Central memory CD8-positive, alpha-beta T cell (primary cell): ENCODE results near the gene RARG.

ENCODE experiments used
- ATAC-seq: fragments of 150-1000 bp; cut with Tn5 transposase; replicated peaks from 2 replicates; pipeline ENCODE4 v1.10.0; 2022; ENCODE audit warnings: mild to moderate bottlenecking, moderate FRiP score, moderate number of reproducible peaks; ENCODE audit not compliant: poor library complexity, severe bottlenecking; ENCODE audit errors: extremely low read depth
- DNase-seq, 2 donors: peaks; one replicate each; pipeline ENCODE4 v3.0.0; 2021; ENCODE audit warnings: low spot score in 2 of 2
- H3K27ac Mint-ChIP-seq: one replicate; pipeline ENCODE4 v1.8.0; 2022; ENCODE audit warnings: low read depth, mild to moderate bottlenecking, moderate library complexity, mixed read lengths
- H3K27me3 Mint-ChIP-seq: one replicate; pipeline ENCODE4 v1.8.0; 2022; ENCODE audit warnings: mixed read lengths
- H3K36me3 Mint-ChIP-seq: one replicate; pipeline ENCODE4 v1.8.0; 2022; ENCODE audit warnings: mild to moderate bottlenecking, moderate library complexity, mixed read lengths; ENCODE audit not compliant: insufficient read depth
- H3K4me1 Mint-ChIP-seq: one replicate; pipeline ENCODE4 v1.8.0; 2022; ENCODE audit warnings: mixed read lengths
- H3K4me3 Mint-ChIP-seq: one replicate; pipeline ENCODE4 v1.8.0; 2022; ENCODE audit warnings: mild to moderate bottlenecking, moderate library complexity, mixed read lengths
- H3K9me3 Mint-ChIP-seq: one replicate; pipeline ENCODE4 v1.8.0; 2022; ENCODE audit warnings: mixed read lengths

The RARG gene

GRCh38 chr12:53194973-53195372, 37.0 kb downstream of the RARG start:
- H3K27ac Mint-ChIP-seq, result peak overlapping the region; percentile 38
- peaks cover 61% of the 10 kb centered on the region for H3K36me3 Mint-ChIP-seq

GRCh38 chr12:53193985-53194716, 37.9 kb downstream of the RARG start:
- H3K36me3 Mint-ChIP-seq, result peaks cover 58% of the 10 kb centered on the region
- ATAC-seq (no peak), DNase-seq (no peak)
- H3K27ac Mint-ChIP-seq, result peak overlapping the region; percentile 73
- H3K9me3 Mint-ChIP-seq, result no peaks in the 10 kb centered on the region
- no peak overlapping the region for H3K4me3 Mint-ChIP-seq
- H3K27me3 Mint-ChIP-seq, result no peaks in the 10 kb centered on the region
- peaks cover 43% of the 10 kb centered on the region for H3K4me1 Mint-ChIP-seq

More at GRCh38 chr12:53194973-53195372, 37.0 kb downstream of the RARG start:
- no peak for ATAC-seq
- DNase-seq, result no peak
- H3K9me3 Mint-ChIP-seq, result no peaks in the 10 kb centered on the region
- no peak overlapping the region for H3K4me3 Mint-ChIP-seq
- H3K4me1 Mint-ChIP-seq, result peaks cover 48% of the 10 kb centered on the region
- no peaks in the 10 kb centered on the region for H3K27me3 Mint-ChIP-seq

- peaks cover 47% of the 10 kb centered on the region for H3K36me3 Mint-ChIP-seq
- H3K27ac Mint-ChIP-seq, result peak overlapping the region; percentile 77
- H3K4me1 Mint-ChIP-seq, result peaks cover 32% of the 10 kb centered on the region
- no peaks in the 10 kb centered on the region for H3K27me3 Mint-ChIP-seq
- ATAC-seq, result no peak
- no peak overlapping the region for H3K4me3 Mint-ChIP-seq
- no peaks in the 10 kb centered on the region for H3K9me3 Mint-ChIP-seq
- DNase-seq, result no peak
These were observed 39.0 kb downstream of the RARG start for GRCh38 chr12:53193040-53193439.

- peaks cover 46% of the 10 kb centered on the region for H3K36me3 Mint-ChIP-seq
- peaks cover 29% of the 10 kb centered on the region for H3K4me1 Mint-ChIP-seq
- DNase-seq (no peak), ATAC-seq (no peak)
- no peak overlapping the region for H3K4me3 Mint-ChIP-seq
- H3K27ac Mint-ChIP-seq, result no peak overlapping the region
- H3K9me3 Mint-ChIP-seq, result no peaks in the 10 kb centered on the region
- no peaks in the 10 kb centered on the region for H3K27me3 Mint-ChIP-seq
These were observed 39.4 kb downstream of the RARG start for GRCh38 chr12:53192531-53193021.

GRCh38 chr12:53191885-53192530, 40.0 kb downstream of the RARG start:
- Mint-ChIP-seq H3K4me3 (no peak overlapping the region), H3K27ac (no peak overlapping the region), H3K27me3 (no peaks in the 10 kb centered on the region), H3K4me1 (peaks cover 26% of the 10 kb centered on the region), H3K36me3 (peaks cover 48% of the 10 kb centered on the region), H3K9me3 (no peaks in the 10 kb centered on the region)
- DNase-seq (no peak), ATAC-seq (no peak)

GRCh38 chr12:53191096-53191884, 40.7 kb downstream of the RARG start:
- H3K4me3 Mint-ChIP-seq, result no peak overlapping the region
- no peaks in the 10 kb centered on the region for H3K27me3 Mint-ChIP-seq
- peaks cover 50% of the 10 kb centered on the region for H3K36me3 Mint-ChIP-seq
- ATAC-seq (no peak), DNase-seq (no peak)
- H3K9me3 Mint-ChIP-seq, result no peaks in the 10 kb centered on the region
- H3K27ac Mint-ChIP-seq, result no peak overlapping the region
- peaks cover 27% of the 10 kb centered on the region for H3K4me1 Mint-ChIP-seq

- H3K4me3 Mint-ChIP-seq, result no peak overlapping the region
- DNase-seq (no peak), ATAC-seq (peak; percentile 75)
- peak overlapping the region; percentile 73 for H3K27ac Mint-ChIP-seq
- peaks cover 27% of the 10 kb centered on the region for H3K4me1 Mint-ChIP-seq
- peaks cover 50% of the 10 kb centered on the region for H3K36me3 Mint-ChIP-seq
- H3K9me3 Mint-ChIP-seq, result no peaks in the 10 kb centered on the region
- no peaks in the 10 kb centered on the region for H3K27me3 Mint-ChIP-seq
These were observed 41.8 kb downstream of the RARG start for GRCh38 chr12:53190108-53190729.

GRCh38 chr12:53187145-53187899, 44.7 kb downstream of the RARG start:
- Mint-ChIP-seq H3K9me3 (no peaks in the 10 kb centered on the region), H3K4me1 (peaks cover 50% of the 10 kb centered on the region), H3K27me3 (no peaks in the 10 kb centered on the region), H3K4me3 (no peak overlapping the region), H3K36me3 (peaks cover 39% of the 10 kb centered on the region), H3K27ac (no peak overlapping the region)
- no peak for DNase-seq
- no peak for ATAC-seq

GRCh38 chr12:53186745-53187144, 45.3 kb downstream of the RARG start:
- no peaks in the 10 kb centered on the region for H3K9me3 Mint-ChIP-seq
- DNase-seq, result no peak
- ATAC-seq, result no peak
- H3K4me1 Mint-ChIP-seq, result peaks cover 55% of the 10 kb centered on the region
- peaks cover 39% of the 10 kb centered on the region for H3K36me3 Mint-ChIP-seq
- no peaks in the 10 kb centered on the region for H3K27me3 Mint-ChIP-seq
- no peak overlapping the region for H3K27ac Mint-ChIP-seq
- no peak overlapping the region for H3K4me3 Mint-ChIP-seq

- H3K4me1 Mint-ChIP-seq, result peaks cover 57% of the 10 kb centered on the region
- H3K9me3 Mint-ChIP-seq, result no peaks in the 10 kb centered on the region
- no peak overlapping the region for H3K27ac Mint-ChIP-seq
- H3K4me3 Mint-ChIP-seq, result no peak overlapping the region
- H3K36me3 Mint-ChIP-seq, result peaks cover 38% of the 10 kb centered on the region
- no peaks in the 10 kb centered on the region for H3K27me3 Mint-ChIP-seq
- ATAC-seq (no peak), DNase-seq (no peak)
These were observed 46.3 kb downstream of the RARG start for GRCh38 chr12:53185582-53186153.

- Mint-ChIP-seq H3K9me3 (no peaks in the 10 kb centered on the region), H3K4me3 (no peak overlapping the region), H3K4me1 (peaks cover 53% of the 10 kb centered on the region), H3K27me3 (no peaks in the 10 kb centered on the region), H3K27ac (no peak overlapping the region), H3K36me3 (peaks cover 42% of the 10 kb centered on the region)
- DNase-seq, result no peak
- no peak for ATAC-seq
These were observed 47.2 kb downstream of the RARG start for GRCh38 chr12:53184828-53185227.
